Measurements from ENCODE around the gene LRIT1. TPM values are rescaled to one million over a fixed set of nuclear protein-coding genes. Genes with fewer than 3 reads are reported as not detected.

The LRIT1 gene
- total and polyA plus RNA-seq, 2 of the 8 experiments (the other 6 are each of a cell fraction or from before 2014, with no cell fraction given), result 0.03 TPM; not detected in 1

- TF ChIP-seq EZH2 (IDR thresholded peaks at IDR 0.05; ENCODE audit: low read depth, low read length, severe bottlenecking) (no peak), CBX8 (IDR thresholded peaks at IDR 0.05; ENCODE audit: borderline replicate concordance, low read depth, low read length) (no peak), TEAD4 (IDR thresholded peaks at IDR 0.05; ENCODE audit: low read depth, low read length) (no peak)
Measured at GRCh38 chr10:84243759-84244158, 2.4 kb upstream of the LRIT1 start (continued).
